GM06990 (cell line): ENCODE data around the gene SLC4A1AP.

Source experiments
- DNase-seq: peaks from one replicate; pipeline ENCODE4 v3.0.0-alpha.2; 2011; ENCODE audit not compliant: insufficient read length; ENCODE audit errors: extremely low read depth
- H3K27me3 ChIP-seq: replicated peaks from 2 replicates; pipeline ENCODE4 v1.6.0; 2011; ENCODE audit warnings: low read length; ENCODE audit not compliant: control insufficient read depth, insufficient read depth
- H3K36me3 ChIP-seq: 2 replicates; pipeline ENCODE4 v1.5.1; 2011; ENCODE audit warnings: low read length; ENCODE audit not compliant: control insufficient read depth, insufficient read depth
- H3K4me3 ChIP-seq: replicated peaks from 2 replicates; pipeline ENCODE4 v1.5.1; 2011; ENCODE audit warnings: low read depth, mild to moderate bottlenecking, control low read depth, low read length
- CTCF ChIP-seq: IDR thresholded peaks from 2 replicates; pipeline ENCODE4 v1.5.1; 2011; ENCODE audit warnings: low read length, control low read depth, mild to moderate bottlenecking, inconsistent platforms; ENCODE audit not compliant: insufficient read depth, poor library complexity, severe bottlenecking

SLC4A1AP gene

DNA sequence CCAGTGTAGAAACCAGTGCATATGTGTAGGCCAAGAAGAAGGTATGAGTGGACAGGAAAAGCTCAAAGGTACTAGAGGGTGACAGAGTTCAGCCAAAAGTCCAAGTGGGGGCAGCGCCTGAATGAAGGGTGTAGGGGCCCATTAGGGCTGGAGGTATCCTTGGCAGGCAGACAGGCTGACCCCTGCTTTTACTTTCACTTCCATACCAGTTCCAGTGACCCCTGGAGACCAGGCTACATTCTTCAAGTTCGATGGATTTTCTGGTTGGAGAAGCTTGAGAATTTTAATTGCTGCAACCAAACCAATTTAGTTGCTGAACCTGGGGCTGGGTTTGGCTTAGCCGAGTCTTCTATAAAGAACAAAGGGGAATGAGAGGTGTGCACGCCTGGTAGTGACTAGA is 65.5 kb downstream of the SLC4A1AP start:
- no peak overlapping the region for H3K4me3 ChIP-seq
- no peaks in the 10 kb centered on the region for H3K27me3 ChIP-seq
- DNase-seq = no peak
- no peaks in the 10 kb centered on the region for H3K36me3 ChIP-seq
- TF ChIP-seq CTCF = no peak

DNA sequence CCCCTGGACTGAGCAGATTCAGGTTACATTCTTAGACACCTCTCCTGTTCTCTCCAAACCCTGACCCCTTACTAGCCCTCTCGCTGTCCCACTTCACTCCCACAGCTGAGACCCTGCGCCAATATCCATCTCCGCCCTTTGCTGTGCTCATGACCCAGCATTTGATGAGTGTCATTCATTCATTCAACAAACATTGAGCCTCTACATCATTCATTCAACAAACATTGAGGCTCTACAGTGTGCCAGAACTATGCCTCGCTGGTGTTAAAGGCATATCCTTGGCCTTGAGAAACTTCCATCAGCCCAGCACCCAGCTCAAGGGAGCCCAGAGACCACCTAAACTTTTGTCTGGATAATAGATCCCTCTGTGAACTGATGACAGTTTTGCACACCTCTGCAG is 65.9 kb downstream of the SLC4A1AP start:
- no peak for TF ChIP-seq CTCF
- H3K4me3 ChIP-seq = no peak overlapping the region
- no peaks in the 10 kb centered on the region for H3K27me3 ChIP-seq
- DNase-seq = no peak
- no peaks in the 10 kb centered on the region for H3K36me3 ChIP-seq

DNA sequence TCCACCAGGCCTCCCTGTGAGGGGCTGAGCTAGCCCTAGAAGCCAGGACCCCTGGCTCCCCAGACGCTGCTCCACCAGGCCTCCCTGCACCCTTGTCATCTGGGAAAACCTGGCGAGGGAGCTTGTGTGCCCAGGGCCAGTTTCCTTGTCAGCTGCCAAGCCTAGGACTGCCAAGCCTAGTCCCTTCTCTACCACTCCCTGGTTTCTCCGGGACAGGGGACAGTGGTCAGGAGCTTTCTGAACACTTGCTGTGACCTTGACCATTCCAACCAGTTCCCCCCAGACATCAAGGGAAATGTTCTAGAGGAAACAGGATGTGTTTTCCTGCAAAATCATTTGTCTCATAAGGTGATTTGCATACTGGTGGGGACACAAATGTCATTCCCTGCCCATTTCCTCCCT is 66.6 kb downstream of the SLC4A1AP start:
- no peaks in the 10 kb centered on the region for H3K27me3 ChIP-seq
- H3K36me3 ChIP-seq = no peaks in the 10 kb centered on the region
- no peak for TF ChIP-seq CTCF
- H3K4me3 ChIP-seq = no peak overlapping the region
- DNase-seq = no peak

DNA sequence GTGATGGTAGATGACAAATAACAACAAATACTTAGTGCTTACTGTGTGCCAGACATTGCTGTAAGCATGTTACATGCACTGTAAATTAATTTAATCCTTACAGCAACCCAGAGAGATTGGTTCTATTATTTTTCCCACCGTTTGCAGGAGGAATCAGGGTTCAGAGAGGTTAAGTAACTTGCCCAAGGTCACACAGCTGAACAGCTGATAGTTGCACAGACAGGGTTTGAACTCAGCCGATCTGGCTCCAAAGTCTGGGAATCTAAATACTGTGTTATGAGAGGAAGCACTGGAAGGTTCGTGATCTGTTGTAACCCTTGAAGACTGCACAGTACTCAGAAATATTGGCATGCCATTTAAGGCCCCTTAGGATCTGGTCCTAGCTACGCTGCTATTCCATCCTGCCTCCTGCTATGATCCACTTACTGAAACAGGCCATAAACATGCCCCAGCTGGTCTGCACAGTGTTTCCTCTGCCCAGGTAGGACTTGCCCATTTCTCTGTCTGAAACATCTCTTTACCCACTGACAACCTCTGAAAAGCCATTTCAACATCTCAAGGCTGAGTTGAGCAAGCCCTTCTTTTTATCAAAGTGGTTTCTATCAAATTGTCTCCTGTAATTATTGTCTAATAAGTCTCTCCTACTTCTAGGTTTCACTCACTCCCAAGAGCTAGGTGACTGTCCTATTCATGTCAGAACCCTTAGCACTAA is 67.4 kb downstream of the SLC4A1AP start:
- Histone ChIP-seq H3K36me3 (no peaks in the 10 kb centered on the region), H3K27me3 (no peaks in the 10 kb centered on the region), H3K4me3 (no peak overlapping the region)
- TF ChIP-seq CTCF = no peak
- DNase-seq = no peak

GRCh38 chr2:27734305-27734704 is 70.6 kb downstream of the SLC4A1AP start:
- no peak for DNase-seq
- TF ChIP-seq CTCF = no peak
- peaks cover 2% of the 10 kb centered on the region for H3K27me3 ChIP-seq
- H3K4me3 ChIP-seq = no peak overlapping the region
- H3K36me3 ChIP-seq = no peaks in the 10 kb centered on the region

GRCh38 chr2:27735263-27735904 is 71.7 kb downstream of the SLC4A1AP start:
- Histone ChIP-seq H3K27me3 (peaks cover 2% of the 10 kb centered on the region), H3K36me3 (no peaks in the 10 kb centered on the region), H3K4me3 (no peak overlapping the region)
- no peak for DNase-seq
- no peak for TF ChIP-seq CTCF
